ENCODE data around the gene RAPGEF2.
"Not testable (repeated sequence)": the region's sequence is repeated elsewhere in the genome, so short reads cannot be mapped to it uniquely, and the experiment has no call there.

Gene RAPGEF2

DNA sequence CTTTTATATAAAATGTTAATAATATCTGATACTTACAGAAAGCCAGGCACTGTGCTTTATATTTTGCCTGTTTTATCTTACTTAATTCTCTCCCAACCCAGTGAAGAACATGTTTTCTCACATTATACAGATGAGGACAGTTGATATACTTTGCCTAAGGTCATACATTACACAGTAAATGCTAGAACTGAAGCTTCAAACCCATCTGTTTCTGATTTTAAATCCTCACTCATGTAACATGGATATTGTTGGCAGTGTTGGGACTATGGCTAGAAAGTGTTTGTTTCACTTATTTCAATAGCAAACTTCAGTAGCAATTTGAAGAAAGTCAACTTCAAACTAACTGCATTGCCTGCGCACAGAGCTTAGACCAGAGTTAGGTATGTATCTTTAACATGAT, 57.4 kb downstream of the RAPGEF2 start:
- DNase-seq (ENCODE audit: low read depth) = no peak

GRCh38 chr4:159161436-159161835, 58.6 kb downstream of the RAPGEF2 start:
- not testable (repeated sequence) for DNase-seq (ENCODE audit: low read depth)

- no peak for DNase-seq (ENCODE audit: low read depth)
Observed at GRCh38 chr4:159162576-159162975, 59.7 kb downstream of the RAPGEF2 start.

GRCh38 chr4:159163521-159163920, 60.6 kb downstream of the RAPGEF2 start:
- no peak for DNase-seq (ENCODE audit: low read depth)

- DNase-seq (ENCODE audit: low read depth) = no peak
Observed at GRCh38 chr4:159169404-159170302, 66.8 kb downstream of the RAPGEF2 start.

- DNase-seq (ENCODE audit: low read depth) = no peak
Observed at GRCh38 chr4:159171287-159171686, 68.4 kb downstream of the RAPGEF2 start.

DNA sequence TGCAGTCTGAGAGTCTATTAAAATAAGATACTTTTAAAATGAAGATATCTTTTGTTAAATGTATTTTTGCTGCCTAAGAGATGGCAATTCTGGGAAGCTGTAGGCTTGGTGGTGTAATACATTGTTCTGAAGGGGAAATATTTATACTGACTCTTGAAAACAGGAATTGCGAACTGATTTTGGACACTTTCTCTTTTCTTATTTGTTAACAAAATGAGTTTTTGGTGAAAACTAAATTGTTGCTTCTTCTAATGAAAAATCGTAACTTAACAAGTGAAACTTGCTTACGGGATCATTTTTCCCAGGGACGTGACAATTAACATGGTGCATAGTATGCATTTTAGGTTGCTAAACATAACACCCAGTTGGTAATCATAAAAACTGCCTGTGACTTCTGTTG, 71.0 kb downstream of the RAPGEF2 start:
- DNase-seq (ENCODE audit: low read depth) = no peak

- no peak for DNase-seq (ENCODE audit: low read depth)
Observed at GRCh38 chr4:159174645-159175084, 71.8 kb downstream of the RAPGEF2 start.

GRCh38 chr4:159175085-159175988, 72.5 kb downstream of the RAPGEF2 start:
- DNase-seq (ENCODE audit: low read depth) = peak; percentile 49

DNA sequence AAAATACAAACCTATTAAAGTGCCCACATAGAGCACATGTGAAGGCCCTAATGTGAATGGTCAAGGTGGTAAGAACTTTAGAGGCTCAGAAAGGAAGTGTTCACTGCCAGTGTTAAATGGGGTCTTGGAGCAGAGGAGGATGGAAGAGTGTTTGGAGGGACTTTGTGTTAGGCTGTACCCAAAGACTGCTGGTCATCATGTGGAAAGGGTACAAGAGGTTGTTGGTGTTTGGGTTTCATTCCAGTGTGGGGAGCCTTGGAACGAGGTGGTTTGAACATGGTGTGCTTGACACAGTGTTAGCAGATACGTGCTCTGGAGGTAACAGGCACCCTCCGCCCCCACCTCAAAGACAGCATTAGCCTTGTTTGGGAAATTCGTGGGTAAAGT, 73.1 kb downstream of the RAPGEF2 start:
- DNase-seq (ENCODE audit: low read depth) = no peak

DNA sequence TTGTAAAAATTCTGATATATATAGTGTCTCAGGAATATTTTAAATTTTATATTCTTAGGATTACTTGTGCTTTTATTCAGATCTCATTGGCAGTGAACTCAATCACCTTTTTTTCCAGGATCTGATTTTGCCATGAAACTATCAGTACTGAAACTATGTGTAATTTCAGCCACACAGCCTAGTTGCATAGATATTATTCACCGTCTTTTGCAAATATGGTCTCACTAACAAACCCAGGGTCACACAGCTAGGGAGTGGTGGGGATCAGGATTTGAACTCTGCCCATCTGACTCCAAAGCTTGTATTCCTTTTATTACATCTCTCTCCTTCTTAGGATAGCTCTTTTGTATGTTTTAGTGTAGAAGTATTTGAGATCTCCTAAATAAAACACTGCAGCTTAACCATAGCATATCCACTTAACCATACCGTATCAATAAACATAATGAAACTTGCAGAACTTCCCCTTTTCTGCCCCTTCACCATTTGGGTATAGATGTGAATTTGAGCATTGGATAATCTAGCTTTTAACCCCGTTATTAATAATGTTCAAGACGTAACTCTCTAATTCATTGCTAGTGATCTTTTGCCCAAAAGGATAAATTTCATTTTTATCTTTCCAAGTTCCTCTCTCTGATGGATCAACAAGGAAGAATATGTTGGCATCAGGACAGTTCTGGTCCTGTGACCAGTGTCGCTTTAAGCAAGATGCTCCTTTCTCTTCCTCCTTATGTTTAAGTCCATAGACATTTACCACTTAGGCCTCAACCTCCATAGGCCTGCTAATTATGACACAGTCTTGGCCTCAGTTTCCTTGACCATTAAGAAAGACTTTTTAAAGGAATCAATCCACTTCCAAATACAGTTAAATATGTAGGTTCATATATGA, 74.6 kb downstream of the RAPGEF2 start:
- DNase-seq (ENCODE audit: low read depth) = no peak

GRCh38 chr4:159178151-159178546, 75.3 kb downstream of the RAPGEF2 start:
- DNase-seq (ENCODE audit: low read depth) = no peak

- DNase-seq (ENCODE audit: low read depth) = no peak
Observed at GRCh38 chr4:159178979-159179969, 76.4 kb downstream of the RAPGEF2 start.

DNA sequence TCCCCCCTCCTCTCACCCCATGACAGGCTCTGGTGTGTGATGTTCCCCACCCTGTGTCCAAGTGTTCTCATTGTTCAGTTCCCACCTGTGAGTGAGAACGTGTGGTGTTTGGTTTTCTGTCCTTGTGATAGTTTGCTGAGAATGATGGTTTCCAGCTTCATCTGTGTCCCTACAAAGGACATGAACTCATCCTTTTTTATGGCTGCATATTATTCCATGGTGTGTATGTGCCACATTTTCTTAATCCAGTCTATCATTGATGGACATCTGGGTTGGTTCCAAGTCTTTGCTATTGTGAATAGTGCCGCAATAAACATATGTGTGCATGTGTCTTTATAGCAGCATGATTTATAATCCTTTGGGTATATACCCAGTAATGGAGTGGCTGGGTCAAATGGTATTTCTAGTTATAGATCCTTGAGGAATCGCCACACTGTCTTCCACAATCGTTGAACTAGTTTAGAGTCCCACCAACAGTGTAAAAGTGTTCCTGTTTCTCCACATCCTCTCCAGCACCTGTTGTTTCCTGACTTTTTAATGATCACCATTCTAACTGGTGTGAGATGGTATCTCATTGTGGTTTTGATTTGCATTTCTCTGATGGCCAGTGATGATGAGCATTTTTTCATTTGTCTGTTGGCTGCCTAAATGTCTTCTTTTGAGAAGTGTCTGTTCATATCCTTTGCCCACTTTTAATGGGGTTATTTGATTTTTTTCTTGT, 81.2 kb downstream of the RAPGEF2 start:
- DNase-seq (ENCODE audit: low read depth) = not testable (repeated sequence)

DNA sequence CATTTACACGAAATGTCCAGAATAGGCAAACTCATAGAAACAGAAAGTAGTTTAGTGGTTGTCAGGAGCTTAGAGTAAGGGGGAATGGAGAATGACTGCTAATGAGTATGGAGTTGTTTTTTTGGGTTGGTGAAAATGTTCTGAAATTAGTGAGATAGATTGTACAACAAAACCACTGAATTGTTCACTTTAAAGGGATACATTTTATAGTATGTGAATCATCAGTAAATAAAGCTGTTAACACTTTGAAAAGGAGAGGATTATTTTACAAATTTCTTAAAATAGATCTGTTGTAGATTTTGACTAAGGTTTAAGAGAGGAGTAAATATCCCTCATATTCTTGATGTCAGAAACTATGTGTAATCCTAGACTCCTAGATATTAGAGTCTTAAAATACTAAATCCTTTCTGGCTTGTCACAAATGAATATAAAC, 82.7 kb downstream of the RAPGEF2 start:
- DNase-seq (ENCODE audit: low read depth) = no peak

- no peak for DNase-seq (ENCODE audit: low read depth)
Observed at GRCh38 chr4:159188646-159189045, 85.8 kb downstream of the RAPGEF2 start.

GRCh38 chr4:159190651-159191050, 87.8 kb downstream of the RAPGEF2 start:
- no peak for DNase-seq (ENCODE audit: low read depth)

DNA sequence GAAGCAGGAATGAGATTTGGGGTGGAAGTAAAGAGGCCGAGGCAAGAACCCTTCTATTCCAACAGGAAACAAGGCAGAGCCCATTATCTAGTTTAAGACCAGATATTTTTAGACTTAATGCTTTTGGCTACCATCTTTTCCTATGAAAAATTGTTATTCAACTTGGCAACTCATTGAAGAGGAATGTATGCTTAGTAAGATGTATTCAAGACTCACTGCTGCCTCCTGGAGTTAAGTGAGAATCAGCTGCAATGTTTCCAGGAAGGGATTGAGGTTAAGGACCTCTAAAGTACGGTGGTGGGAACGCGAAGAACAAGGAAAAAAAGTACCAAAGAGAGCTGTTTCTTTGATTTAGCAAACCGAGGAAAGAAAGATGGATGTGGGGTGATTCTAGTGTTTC, 89.1 kb downstream of the RAPGEF2 start:
- no peak for DNase-seq (ENCODE audit: low read depth)

GRCh38 chr4:159193046-159193620, 90.3 kb downstream of the RAPGEF2 start:
- DNase-seq (ENCODE audit: low read depth) = no peak

Data from activated T-cell treated with anti-CD3 and anti-CD28 coated beads for 24 hours (primary cell).